Left ventricle myocardium inferior (tissue), 1 donor: ENCODE data around the gene DCTN2. TPM values are rescaled to one million over a fixed set of nuclear protein-coding genes. Genes with fewer than 3 reads are reported as not detected.
"Not testable (repeated sequence)": the region's sequence is repeated elsewhere in the genome, so short reads cannot be mapped to it uniquely, and the experiment has no call there.

Experiments used
- DNase-seq: peaks from one replicate; pipeline ENCODE4 v3.0.0-alpha.2; 2020
- H3K27ac ChIP-seq: fragments of 200-600 bp; replicated peaks from 2 replicates; pipeline ENCODE4 v1.8.0; 2021
- H3K27me3 ChIP-seq: fragments of 200-600 bp; 2 replicates; pipeline ENCODE4 v1.8.0; 2021; ENCODE audit warnings: low read depth
- H3K36me3 ChIP-seq: fragments of 200-600 bp; 2 replicates; pipeline ENCODE4 v1.8.0; 2021
- H3K4me1 ChIP-seq: fragments of 200-600 bp; 2 replicates; pipeline ENCODE4 v1.8.0; 2021
- H3K4me3 ChIP-seq: fragments of 200-600 bp; 2 replicates; pipeline ENCODE4 v1.8.0; 2021; ENCODE audit warnings: mild to moderate bottlenecking, moderate library complexity
- H3K9me3 ChIP-seq: fragments of 200-600 bp; replicated peaks from 2 replicates; pipeline ENCODE4 v1.8.0; 2021
- CTCF ChIP-seq: fragments of 200-600 bp; IDR thresholded peaks from 2 replicates; pipeline ENCODE4 v1.8.0; 2021; ENCODE audit warnings: antibody characterized with exemption, mild to moderate bottlenecking, borderline replicate concordance
- intact Hi-C: fragments of 100-400 bp; cut with micrococcal nuclease; formaldehyde crosslinking; loops from one replicate; pipeline ENCODE4 v1.11.0; 2022
- total RNA-seq: library from RNA; stranded (reverse); fragmentation: NEBNext Ultra II Directional; extraction: Animal tissue kit (Norgen Biotek cat#: 25700); gene quantifications from one replicate; pipeline ENCODE4 v1.2.1, GENCODE V29; 2021
- donor health status: DM: no; HTN: yes; CAD: no; lungs with severe emphysema.

DCTN2 gene
- total RNA-seq, 1 donor from 2014 or later: 87.8 TPM

GRCh38 chr12:57515934-57516541 lies 31.0 kb downstream of the DCTN2 start:
- Histone ChIP-seq H3K27me3 (no peaks in the 10 kb centered on the region), H3K4me1 (peaks cover 51% of the 10 kb centered on the region), H3K36me3 (peaks cover 70% of the 10 kb centered on the region), H3K9me3 (no peaks in the 10 kb centered on the region), H3K27ac (peak overlapping the region; percentile 100), H3K4me3 (no peak overlapping the region)
- intact Hi-C loops: no loop called here
- no peak for DNase-seq
- no peak for TF ChIP-seq CTCF

GRCh38 chr12:57515408-57515933 lies 31.5 kb downstream of the DCTN2 start:
- DNase-seq: no peak
- intact Hi-C loops: no loop called here
- H3K27me3 ChIP-seq: no peaks in the 10 kb centered on the region
- peaks cover 74% of the 10 kb centered on the region for H3K36me3 ChIP-seq
- TF ChIP-seq CTCF: no peak
- H3K9me3 ChIP-seq: no peaks in the 10 kb centered on the region
- H3K4me3 ChIP-seq: no peak overlapping the region
- H3K4me1 ChIP-seq: peaks cover 48% of the 10 kb centered on the region
- H3K27ac ChIP-seq: peak overlapping the region; percentile 20

GRCh38 chr12:57514720-57515407 lies 32.1 kb downstream of the DCTN2 start:
- Histone ChIP-seq H3K9me3 (no peaks in the 10 kb centered on the region), H3K27ac (peak overlapping the region; percentile 20), H3K4me3 (no peak overlapping the region), H3K27me3 (no peaks in the 10 kb centered on the region), H3K4me1 (peaks cover 44% of the 10 kb centered on the region), H3K36me3 (peaks cover 80% of the 10 kb centered on the region)
- no peak for TF ChIP-seq CTCF
- intact Hi-C loops: no loop called here
- no peak for DNase-seq

GRCh38 chr12:57514246-57514645 lies 32.7 kb downstream of the DCTN2 start:
- H3K27me3 ChIP-seq, H3K9me3 ChIP-seq, H3K4me3 ChIP-seq, H3K27ac ChIP-seq, DNase-seq, intact Hi-C loops: not testable (repeated sequence)
- Histone ChIP-seq H3K36me3 (peaks cover 86% of the 10 kb centered on the region), H3K4me1 (peaks cover 38% of the 10 kb centered on the region)

GRCh38 chr12:57513677-57514076 lies 33.3 kb downstream of the DCTN2 start:
- H3K9me3 ChIP-seq, H3K27ac ChIP-seq, H3K27me3 ChIP-seq, DNase-seq, intact Hi-C loops, H3K4me3 ChIP-seq: not testable (repeated sequence)
- Histone ChIP-seq H3K36me3 (peaks cover 88% of the 10 kb centered on the region), H3K4me1 (peaks cover 32% of the 10 kb centered on the region)

GRCh38 chr12:57513266-57513665 lies 33.7 kb downstream of the DCTN2 start:
- Histone ChIP-seq H3K4me3 (no peak overlapping the region), H3K27me3 (no peaks in the 10 kb centered on the region), H3K27ac (no peak overlapping the region), H3K36me3 (peaks cover 88% of the 10 kb centered on the region), H3K4me1 (peaks cover 28% of the 10 kb centered on the region), H3K9me3 (no peaks in the 10 kb centered on the region)
- DNase-seq: no peak
- intact Hi-C loops: no loop called here
- no peak for TF ChIP-seq CTCF
